ENCODE results near the gene TBX6. TPM values are rescaled to one million over a fixed set of nuclear protein-coding genes. Genes with fewer than 3 reads are reported as not detected.

TBX6 gene
- total and polyA plus RNA-seq, 10 of the 15 experiments (the other 5 are each of a cell fraction or from before 2014, with no cell fraction given) = 0.08 to 0.90 (median 0.31) TPM; not detected in 2

DNA sequence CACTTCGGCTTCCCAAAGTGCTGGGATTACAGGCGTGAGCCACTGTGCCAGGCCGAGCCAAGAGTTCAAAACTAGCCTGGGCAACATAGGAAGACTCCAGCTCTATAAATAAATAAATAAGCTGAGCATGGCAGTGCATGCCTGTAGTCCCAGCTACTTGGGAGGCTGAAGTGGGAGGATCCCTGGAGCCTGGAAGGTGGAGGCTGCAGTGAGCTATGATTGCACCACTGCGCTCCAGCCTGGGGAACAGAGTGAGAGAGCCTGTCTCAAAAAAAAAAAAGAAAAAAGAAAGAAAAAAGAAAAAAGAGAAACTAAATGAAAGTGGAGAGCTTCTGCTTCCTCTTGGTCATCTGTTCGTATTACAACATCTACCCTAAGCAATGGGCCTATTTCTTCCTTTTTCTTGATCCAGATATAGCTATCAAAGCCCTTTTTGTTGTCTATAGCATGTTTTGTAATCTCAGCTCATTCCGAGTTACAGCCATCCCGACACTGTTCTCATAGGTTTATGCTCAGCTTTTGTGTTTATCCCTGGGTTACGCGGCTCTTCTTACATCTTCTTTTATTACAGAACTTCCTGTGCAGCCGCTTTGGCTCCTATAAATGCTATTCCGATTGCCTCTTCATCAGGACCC is 45.4 kb upstream of the TBX6 start:
- Histone ChIP-seq H3K4me2 (ENCODE audit: control insufficient read depth, insufficient read depth) (no peak overlapping the region), H3K9ac (ENCODE audit: control insufficient read depth, insufficient read depth, low read length) (no peak overlapping the region), H2AFZ (ENCODE audit: control insufficient read depth, low read depth, low read length) (no peak overlapping the region), H3K27me3 (replicated peaks in 1 of 2; ENCODE audit: control insufficient read depth in 2 of 2, insufficient read depth in 2 of 2, low read length in 1 of 2) (no peaks in the 10 kb centered on the region), H3K79me2 (ENCODE audit: control insufficient read depth, insufficient read depth, low read length) (no peaks in the 10 kb centered on the region), H3K4me1 (ENCODE audit: control insufficient read depth, insufficient read depth, low read length) (peaks cover 11% of the 10 kb centered on the region; the same call in 1 of the 2 replicates), H3K27ac (ENCODE audit: control insufficient read depth, insufficient read depth) (no peak overlapping the region), H3K4me3 (no peak overlapping the region), H3K36me3 (ENCODE audit: control insufficient read depth in 2 of 2, insufficient read depth in 2 of 2, low read length in 1 of 2) (no peaks in the 10 kb centered on the region), H3K9me3 (replicated peaks; ENCODE audit: control insufficient read depth, insufficient read depth, low read length) (no peaks in the 10 kb centered on the region), H4K20me1 (ENCODE audit: control insufficient read depth, insufficient read depth) (no peaks in the 10 kb centered on the region)
- ChIA-PET SMC1A (ENCODE audit: uncharacterized antibody, unreplicated experiment) (interaction anchor here (0.7 kb wide), 1 partner anchor 10 kb away, joined by 3 read pairs; no protein-coding TSS in a partner anchor), POLR2A (interaction anchor here (0.6 to 1.2 kb wide), 4 partner anchors 11 to 312 kb away, joined by 3 to 4 read pairs (median 3); partner anchors contain the start of gene MAPK3), CTCF (no interaction called here), RAD21 (ENCODE audit: unreplicated experiment) (interaction anchor here (1.0 kb wide), 2 partner anchors 45 to 46 kb away, joined by 3 read pairs; partner anchors contain the start of gene TBX6)
- BruUV-seq (replicated peaks) = no TSS peak
- in situ Hi-C loops (cut with MboI) = no loop called here
- ATAC-seq (no peak), FAIRE-seq (no peak), DNase-seq (ENCODE audit: low read depth, low spot score) (no peak)
- TF ChIP-seq, protein P1, sequence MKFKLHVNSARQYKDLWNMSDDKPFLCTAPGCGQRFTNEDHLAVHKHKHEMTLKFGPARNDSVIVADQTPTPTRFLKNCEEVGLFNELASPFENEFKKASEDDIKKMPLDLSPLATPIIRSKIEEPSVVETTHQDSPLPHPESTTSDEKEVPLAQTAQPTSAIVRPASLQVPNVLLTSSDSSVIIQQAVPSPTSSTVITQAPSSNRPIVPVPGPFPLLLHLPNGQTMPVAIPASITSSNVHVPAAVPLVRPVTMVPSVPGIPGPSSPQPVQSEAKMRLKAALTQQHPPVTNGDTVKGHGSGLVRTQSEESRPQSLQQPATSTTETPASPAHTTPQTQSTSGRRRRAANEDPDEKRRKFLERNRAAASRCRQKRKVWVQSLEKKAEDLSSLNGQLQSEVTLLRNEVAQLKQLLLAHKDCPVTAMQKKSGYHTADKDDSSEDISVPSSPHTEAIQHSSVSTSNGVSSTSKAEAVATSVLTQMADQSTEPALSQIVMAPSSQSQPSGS (IDR thresholded peaks at IDR 0.05; ENCODE audit: low read length) = no peak
- TF ChIP-seq, protein P2, sequence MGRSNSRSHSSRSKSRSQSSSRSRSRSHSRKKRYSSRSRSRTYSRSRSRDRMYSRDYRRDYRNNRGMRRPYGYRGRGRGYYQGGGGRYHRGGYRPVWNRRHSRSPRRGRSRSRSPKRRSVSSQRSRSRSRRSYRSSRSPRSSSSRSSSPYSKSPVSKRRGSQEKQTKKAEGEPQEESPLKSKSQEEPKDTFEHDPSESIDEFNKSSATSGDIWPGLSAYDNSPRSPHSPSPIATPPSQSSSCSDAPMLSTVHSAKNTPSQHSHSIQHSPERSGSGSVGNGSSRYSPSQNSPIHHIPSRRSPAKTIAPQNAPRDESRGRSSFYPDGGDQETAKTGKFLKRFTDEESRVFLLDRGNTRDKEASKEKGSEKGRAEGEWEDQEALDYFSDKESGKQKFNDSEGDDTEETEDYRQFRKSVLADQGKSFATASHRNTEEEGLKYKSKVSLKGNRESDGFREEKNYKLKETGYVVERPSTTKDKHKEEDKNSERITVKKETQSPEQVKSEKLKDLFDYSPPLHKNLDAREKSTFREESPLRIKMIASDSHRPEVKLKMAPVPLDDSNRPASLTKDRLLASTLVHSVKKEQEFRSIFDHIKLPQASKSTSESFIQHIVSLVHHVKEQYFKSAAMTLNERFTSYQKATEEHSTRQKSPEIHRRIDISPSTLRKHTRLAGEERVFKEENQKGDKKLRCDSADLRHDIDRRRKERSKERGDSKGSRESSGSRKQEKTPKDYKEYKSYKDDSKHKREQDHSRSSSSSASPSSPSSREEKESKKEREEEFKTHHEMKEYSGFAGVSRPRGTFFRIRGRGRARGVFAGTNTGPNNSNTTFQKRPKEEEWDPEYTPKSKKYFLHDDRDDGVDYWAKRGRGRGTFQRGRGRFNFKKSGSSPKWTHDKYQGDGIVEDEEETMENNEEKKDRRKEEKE (IDR thresholded peaks at IDR 0.05) = no peak
- TF ChIP-seq NRF1 (conservative IDR thresholded peaks at IDR 0.05; ENCODE audit: low read depth, low read length) (no peak), YY1 (IDR thresholded peaks at IDR 0.05; ENCODE audit: low read depth, low read length) (no peak), NFYA (IDR thresholded peaks at IDR 0.05; ENCODE audit: borderline replicate concordance, low read depth, low read length) (no peak), JUNB (IDR thresholded peaks at IDR 0.05) (no peak), RFX5 (IDR thresholded peaks at IDR 0.05; ENCODE audit: low read depth, low read length) (no peak)
- TF ChIP-seq, protein P3, sequence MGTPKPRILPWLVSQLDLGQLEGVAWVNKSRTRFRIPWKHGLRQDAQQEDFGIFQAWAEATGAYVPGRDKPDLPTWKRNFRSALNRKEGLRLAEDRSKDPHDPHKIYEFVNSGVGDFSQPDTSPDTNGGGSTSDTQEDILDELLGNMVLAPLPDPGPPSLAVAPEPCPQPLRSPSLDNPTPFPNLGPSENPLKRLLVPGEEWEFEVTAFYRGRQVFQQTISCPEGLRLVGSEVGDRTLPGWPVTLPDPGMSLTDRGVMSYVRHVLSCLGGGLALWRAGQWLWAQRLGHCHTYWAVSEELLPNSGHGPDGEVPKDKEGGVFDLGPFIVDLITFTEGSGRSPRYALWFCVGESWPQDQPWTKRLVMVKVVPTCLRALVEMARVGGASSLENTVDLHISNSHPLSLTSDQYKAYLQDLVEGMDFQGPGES (IDR thresholded peaks at IDR 0.05) = no peak
- TF ChIP-seq, protein P4, sequence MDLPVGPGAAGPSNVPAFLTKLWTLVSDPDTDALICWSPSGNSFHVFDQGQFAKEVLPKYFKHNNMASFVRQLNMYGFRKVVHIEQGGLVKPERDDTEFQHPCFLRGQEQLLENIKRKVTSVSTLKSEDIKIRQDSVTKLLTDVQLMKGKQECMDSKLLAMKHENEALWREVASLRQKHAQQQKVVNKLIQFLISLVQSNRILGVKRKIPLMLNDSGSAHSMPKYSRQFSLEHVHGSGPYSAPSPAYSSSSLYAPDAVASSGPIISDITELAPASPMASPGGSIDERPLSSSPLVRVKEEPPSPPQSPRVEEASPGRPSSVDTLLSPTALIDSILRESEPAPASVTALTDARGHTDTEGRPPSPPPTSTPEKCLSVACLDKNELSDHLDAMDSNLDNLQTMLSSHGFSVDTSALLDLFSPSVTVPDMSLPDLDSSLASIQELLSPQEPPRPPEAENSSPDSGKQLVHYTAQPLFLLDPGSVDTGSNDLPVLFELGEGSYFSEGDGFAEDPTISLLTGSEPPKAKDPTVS (IDR thresholded peaks at IDR 0.05; ENCODE audit: low read depth, low read length) = no peak
- WGBS (ENCODE audit: insufficient coverage, insufficient replicate concordance, low lambda C conversion rate, missing lambda C conversion rate) = 75% methylated on average over 11 of the region's 11 CpGs
- intact Hi-C loops (cut with micrococcal nuclease; ENCODE audit: unreplicated experiment) = no loop called here

All from GM12878 (cell line).